Mucosa of stomach (tissue), 1 donor: ENCODE results near the gene MIF.
"Not testable (repeated sequence)": the region's sequence is repeated elsewhere in the genome, so short reads cannot be mapped to it uniquely, and the experiment has no call there.

Source experiments
- H3K27me3 ChIP-seq: one replicate; pipeline ENCODE4 v1.7.0; 2013; ENCODE audit warnings: mild to moderate bottlenecking, low read length; ENCODE audit not compliant: control insufficient read depth, insufficient read depth
- H3K36me3 ChIP-seq: one replicate; pipeline ENCODE4 v1.7.0; 2013; ENCODE audit warnings: low read length; ENCODE audit not compliant: control insufficient read depth, insufficient read depth
- H3K4me1 ChIP-seq: one replicate; pipeline ENCODE4 v1.7.0; 2013; ENCODE audit warnings: mild to moderate bottlenecking, low read length; ENCODE audit not compliant: control insufficient read depth, insufficient read depth
- H3K4me3 ChIP-seq: one replicate; pipeline ENCODE4 v1.7.0; 2013; ENCODE audit warnings: low read length
- H3K9ac ChIP-seq: one replicate; pipeline ENCODE4 v1.7.0; 2013; ENCODE audit warnings: mild to moderate bottlenecking, low read length, moderate library complexity
- H3K9me3 ChIP-seq: one replicate; pipeline ENCODE4 v1.7.0; 2013; ENCODE audit warnings: mild to moderate bottlenecking, low read length, moderate library complexity; ENCODE audit not compliant: control insufficient read depth
- donor health status: Pancreatic carcinoma.

MIF gene

DNA sequence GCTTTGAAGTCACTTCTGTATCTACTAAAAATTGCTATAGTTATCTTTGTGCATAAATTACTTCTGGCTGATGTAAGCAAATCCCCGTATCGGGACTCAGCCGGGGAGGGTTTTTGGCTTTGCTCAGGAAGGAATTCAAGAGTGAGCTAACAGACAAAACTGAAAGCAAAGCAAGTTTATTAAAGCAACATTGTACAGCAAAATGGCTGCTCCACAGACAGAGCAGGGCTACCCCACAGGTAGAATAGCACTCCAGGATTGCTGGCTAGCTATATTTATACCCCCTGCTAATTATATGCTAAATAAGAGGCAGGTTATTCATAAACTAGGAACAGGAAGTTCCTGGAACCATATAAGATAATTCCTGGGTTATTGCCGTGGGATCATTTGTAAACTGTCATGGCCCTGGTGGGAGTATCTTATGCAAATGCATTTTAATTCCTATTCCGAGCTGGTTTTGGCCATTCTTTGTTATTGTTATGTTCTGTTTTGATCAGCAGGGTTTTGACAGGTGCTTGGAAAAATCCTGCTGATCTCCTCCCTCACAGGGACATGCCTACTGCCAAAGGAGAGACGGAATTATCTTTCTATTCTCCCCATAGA lies 15.2 kb downstream of the MIF start:
- no peak overlapping the region for H3K4me3 ChIP-seq
- no peaks in the 10 kb centered on the region for H3K27me3 ChIP-seq
- H3K9ac ChIP-seq: no peak overlapping the region
- no peaks in the 10 kb centered on the region for H3K9me3 ChIP-seq
- H3K4me1 ChIP-seq: peaks cover 15% of the 10 kb centered on the region
- H3K36me3 ChIP-seq: no peaks in the 10 kb centered on the region

DNA sequence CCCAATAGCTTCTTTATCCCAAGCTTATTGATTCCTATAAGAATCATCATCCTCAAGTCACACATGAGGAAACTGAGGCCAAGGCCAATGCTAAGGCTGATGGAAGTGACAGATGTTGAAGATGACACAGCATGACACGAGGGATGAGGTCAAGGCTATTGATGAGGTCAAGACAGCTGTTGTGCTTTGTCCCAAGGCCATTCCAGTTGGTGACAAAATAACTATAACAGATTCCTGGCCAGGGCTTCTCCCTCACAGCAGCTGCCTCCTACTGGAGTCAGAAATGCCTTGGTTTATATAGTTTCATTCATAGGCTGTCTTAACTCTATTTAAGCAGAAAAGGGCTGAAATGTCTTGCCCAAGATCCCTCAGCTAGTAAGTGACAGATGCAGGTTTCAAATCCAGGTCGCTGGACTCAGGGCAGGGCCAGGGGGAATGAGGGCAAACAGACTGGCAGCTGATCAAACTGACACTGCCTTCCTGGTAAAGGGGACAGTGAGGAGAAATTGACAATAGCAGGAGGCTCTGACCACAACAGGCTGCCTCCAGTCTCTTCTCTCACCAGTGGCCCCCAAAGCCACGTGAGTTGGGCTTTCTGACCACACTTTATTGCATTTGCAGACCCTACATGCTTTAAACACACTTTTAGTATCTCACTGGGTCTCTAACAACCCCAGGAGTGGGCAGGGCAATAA lies 16.5 kb downstream of the MIF start:
- Histone ChIP-seq H3K9ac (no peak overlapping the region), H3K4me3 (no peak overlapping the region), H3K4me1 (peaks cover 15% of the 10 kb centered on the region), H3K27me3 (no peaks in the 10 kb centered on the region), H3K9me3 (no peaks in the 10 kb centered on the region), H3K36me3 (no peaks in the 10 kb centered on the region)

DNA sequence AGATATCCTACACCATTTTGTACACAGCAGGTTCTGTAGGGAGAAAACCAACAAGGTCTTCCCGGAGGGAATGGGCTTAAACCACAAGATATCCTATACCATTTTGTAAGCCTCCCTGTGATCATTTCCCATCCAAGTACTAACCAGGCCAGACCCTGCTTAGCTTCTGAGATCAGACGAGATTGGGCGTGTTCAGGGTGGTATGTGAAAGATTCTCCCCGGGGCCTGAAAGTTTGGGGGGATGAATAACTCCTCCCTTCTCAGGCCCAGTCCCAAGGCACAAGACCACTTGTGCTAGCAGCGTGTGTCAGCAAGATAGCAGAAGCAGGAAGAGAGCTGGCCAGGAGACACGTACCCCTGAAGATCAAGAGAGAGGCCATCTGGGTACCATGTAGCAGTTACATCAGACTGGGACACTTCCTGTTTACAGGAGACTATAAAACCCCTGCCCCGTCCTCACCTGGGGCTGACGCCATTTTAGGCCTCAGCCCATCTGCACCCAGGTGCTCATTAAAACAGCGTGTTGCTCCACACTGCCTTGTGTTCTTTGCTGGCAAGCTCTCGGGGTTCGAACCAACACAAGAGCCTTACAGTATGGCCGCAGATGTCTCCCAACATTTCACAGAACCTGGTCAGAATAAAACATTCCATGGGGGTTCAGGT lies 17.3 kb downstream of the MIF start:
- no peaks in the 10 kb centered on the region for H3K27me3 ChIP-seq
- H3K4me3 ChIP-seq: no peak overlapping the region
- no peaks in the 10 kb centered on the region for H3K36me3 ChIP-seq
- H3K9me3 ChIP-seq: no peaks in the 10 kb centered on the region
- no peak overlapping the region for H3K9ac ChIP-seq
- peaks cover 15% of the 10 kb centered on the region for H3K4me1 ChIP-seq

GRCh38 chr22:23912293-23912903 lies 18.2 kb downstream of the MIF start:
- H3K4me1 ChIP-seq: peaks cover 15% of the 10 kb centered on the region
- no peak overlapping the region for H3K9ac ChIP-seq
- H3K9me3 ChIP-seq: no peaks in the 10 kb centered on the region
- H3K36me3 ChIP-seq: no peaks in the 10 kb centered on the region
- no peak overlapping the region for H3K4me3 ChIP-seq
- H3K27me3 ChIP-seq: no peaks in the 10 kb centered on the region

DNA sequence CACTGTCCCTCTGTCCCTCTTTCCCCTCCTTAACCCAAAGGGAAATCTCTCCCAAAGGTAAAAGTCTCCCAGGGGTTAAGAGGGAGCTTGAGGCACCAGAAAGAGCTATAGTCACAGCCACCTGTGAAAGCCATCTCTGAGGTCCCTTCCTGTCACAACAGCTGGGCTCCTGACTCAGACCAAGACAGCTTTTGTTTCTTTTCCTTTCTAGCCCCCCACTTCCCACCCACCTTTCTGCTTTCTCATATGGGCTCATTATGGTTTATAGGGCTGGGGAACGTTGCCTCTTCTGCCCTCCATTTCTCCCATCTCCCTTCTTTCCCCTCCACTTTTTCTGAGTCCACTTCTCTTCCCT lies 19.1 kb downstream of the MIF start:
- Histone ChIP-seq H3K4me1 (peaks cover 15% of the 10 kb centered on the region), H3K9ac (peak overlapping the region; percentile 88), H3K36me3 (no peaks in the 10 kb centered on the region), H3K4me3 (peak overlapping the region; percentile 79), H3K27me3 (no peaks in the 10 kb centered on the region), H3K9me3 (no peaks in the 10 kb centered on the region)

GRCh38 chr22:23913661-23914353 lies 19.6 kb downstream of the MIF start:
- peak overlapping the region; percentile 79 for H3K4me3 ChIP-seq
- no peaks in the 10 kb centered on the region for H3K9me3 ChIP-seq
- H3K36me3 ChIP-seq: no peaks in the 10 kb centered on the region
- peaks cover 12% of the 10 kb centered on the region for H3K4me1 ChIP-seq
- peak overlapping the region; percentile 88 for H3K9ac ChIP-seq
- no peaks in the 10 kb centered on the region for H3K27me3 ChIP-seq

- H3K4me3 ChIP-seq: no peak overlapping the region
- H3K27me3 ChIP-seq: no peaks in the 10 kb centered on the region
- peaks cover 4% of the 10 kb centered on the region for H3K4me1 ChIP-seq
- H3K9me3 ChIP-seq: no peaks in the 10 kb centered on the region
- H3K9ac ChIP-seq: no peak overlapping the region
- no peaks in the 10 kb centered on the region for H3K36me3 ChIP-seq
Measured at GRCh38 chr22:23915290-23915689, 21.1 kb downstream of the MIF start.

GRCh38 chr22:23920267-23920611 lies 26.1 kb downstream of the MIF start:
- H3K9me3 ChIP-seq, H3K27me3 ChIP-seq, H3K9ac ChIP-seq, H3K4me3 ChIP-seq, H3K36me3 ChIP-seq, H3K4me1 ChIP-seq: not testable (repeated sequence)

DNA sequence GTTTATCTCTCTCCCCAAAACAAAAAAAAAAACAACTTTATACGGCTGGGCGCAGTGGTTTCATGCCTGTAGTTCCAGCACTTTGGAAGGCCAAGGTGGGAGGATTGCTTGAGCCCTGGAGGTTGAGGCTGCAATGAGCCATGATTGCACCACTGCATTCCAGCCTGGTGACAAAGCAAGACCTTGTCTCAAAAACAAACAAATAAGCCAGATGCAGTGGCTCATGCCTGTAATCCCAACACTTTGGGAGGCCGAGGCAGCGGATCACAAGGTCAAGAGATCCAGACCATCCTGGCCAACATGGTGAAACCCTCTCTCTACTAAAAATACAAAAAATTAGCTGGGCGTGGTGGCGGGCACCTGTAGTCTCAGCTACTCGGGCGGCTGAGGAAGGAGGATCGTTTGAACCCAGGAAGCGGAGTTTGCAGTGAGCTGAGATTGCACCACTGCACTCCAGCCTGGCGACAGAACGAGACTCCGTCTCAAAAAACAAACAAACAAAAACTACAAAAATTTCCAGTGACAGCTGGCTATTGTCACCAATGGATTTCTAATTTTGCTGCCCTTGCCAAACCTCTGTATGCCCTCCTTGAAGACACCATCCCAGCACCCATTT lies 27.5 kb downstream of the MIF start:
- not testable (repeated sequence) for H3K9ac ChIP-seq, H3K4me1 ChIP-seq, H3K9me3 ChIP-seq, H3K27me3 ChIP-seq, H3K4me3 ChIP-seq, H3K36me3 ChIP-seq

DNA sequence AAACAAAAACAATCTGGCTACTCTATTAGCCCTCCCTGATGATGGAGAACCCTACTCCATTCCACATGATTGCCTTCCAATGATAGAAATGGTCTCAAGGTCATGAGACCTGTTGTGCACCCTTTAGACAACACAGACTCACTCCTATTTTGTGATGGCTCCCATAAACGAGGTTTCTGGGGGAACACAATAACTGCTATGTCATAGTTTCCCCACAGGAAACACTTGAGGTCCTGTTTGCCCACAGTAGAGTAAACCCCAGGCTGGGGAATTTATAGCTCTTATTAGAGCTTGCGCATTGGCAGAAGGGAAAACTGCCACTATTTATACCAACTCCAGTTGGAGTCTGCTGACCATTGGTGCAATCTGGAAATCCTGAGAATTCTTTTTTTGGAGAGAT lies 28.7 kb downstream of the MIF start:
- Histone ChIP-seq H3K27me3 (no peaks in the 10 kb centered on the region), H3K9me3 (no peaks in the 10 kb centered on the region), H3K9ac (no peak overlapping the region), H3K4me1 (no peaks in the 10 kb centered on the region), H3K4me3 (no peak overlapping the region), H3K36me3 (no peaks in the 10 kb centered on the region)

- no peaks in the 10 kb centered on the region for H3K27me3 ChIP-seq
- H3K4me3 ChIP-seq: no peak overlapping the region
- H3K9me3 ChIP-seq: no peaks in the 10 kb centered on the region
- H3K9ac ChIP-seq: no peak overlapping the region
- H3K4me1 ChIP-seq: no peaks in the 10 kb centered on the region
- no peaks in the 10 kb centered on the region for H3K36me3 ChIP-seq
Measured at GRCh38 chr22:23925020-23925606, 30.9 kb downstream of the MIF start.
